GM12878 (cell line): Measurements from ENCODE around the gene HDAC3. TPM values are rescaled to one million over a fixed set of nuclear protein-coding genes. Genes with fewer than 3 reads are reported as not detected.
A peak's percentile ranks its signal among the peaks of the same experiment; 100 is the strongest.

Experiments used
- BMI1 ChIP-seq: fragments of 450-650 bp; IDR thresholded peaks from 2 replicates; pipeline ENCODE4 v1.6.1; 2016; ENCODE audit warnings: mild to moderate bottlenecking, moderate library complexity, borderline replicate concordance
- CHD1 ChIP-seq: IDR thresholded peaks from 2 replicates; pipeline ENCODE4 v1.6.1; 2012; ENCODE audit warnings: low read depth, low read length, improper control_type of control experiment
- EGR1 ChIP-seq, 2 experiments: IDR thresholded peaks; 1 replicate in 1 of 2; 2 replicates in 1 of 2; pipeline ENCODE4 v1.6.1; 2011 to 2012; ENCODE audit warnings: low read depth in 2 of 2, low read length in 2 of 2, borderline replicate concordance in 1 of 2, mild to moderate bottlenecking in 1 of 2, moderate library complexity in 1 of 2
- HDAC6 ChIP-seq: fragments of 200-600 bp; sonication (generic); IDR thresholded peaks from one replicate; pipeline ENCODE4 v1.8.0; 2017; ENCODE audit warnings: antibody characterized with exemption; ENCODE audit not compliant: unreplicated experiment
- IKZF2 ChIP-seq, 2 experiments: fragments of 450-650 bp; IDR thresholded peaks; 2 replicates each; pipeline ENCODE4 v1.6.1; 2017; ENCODE audit warnings: mild to moderate bottlenecking in 2 of 2, moderate library complexity in 2 of 2
- PAX8 ChIP-seq: fragments of 450-650 bp; IDR thresholded peaks from 2 replicates; pipeline ENCODE4 v1.6.1; 2017; ENCODE audit warnings: mild to moderate bottlenecking, moderate library complexity
- POLR2AphosphoS5 ChIP-seq: IDR thresholded peaks from 2 replicates; pipeline ENCODE4 v1.6.1; 2011; ENCODE audit warnings: mild to moderate bottlenecking, low read length, inconsistent platforms
- SMARCA5 ChIP-seq: fragments of 450-650 bp; IDR thresholded peaks from 2 replicates; pipeline ENCODE4 v1.6.1; 2017; ENCODE audit warnings: mild to moderate bottlenecking
- ZNF24 ChIP-seq: fragments of 450-650 bp; IDR thresholded peaks from 2 replicates; pipeline ENCODE4 v1.6.1; 2017; ENCODE audit warnings: antibody characterized with exemption, mild to moderate bottlenecking
- ZNF274 ChIP-seq: IDR thresholded peaks from one replicate; pipeline ENCODE4 v1.8.0; 2011; ENCODE audit not compliant: insufficient read length, insufficient read depth
- ZNF622 ChIP-seq: fragments of 450-650 bp; IDR thresholded peaks from 2 replicates; pipeline ENCODE4 v1.6.1; 2017; ENCODE audit warnings: mild to moderate bottlenecking, inconsistent platforms
- polyA plus RNA-seq, 11 experiments: library from polyadenylated mRNA; depleted of rRNA in 4 of 11; unstranded in 6 of 11; stranded (reverse) in 5 of 11; fragments of >200 nt; fragmentation: Nextera tagmentation in 4 of 11; fragmentation: Illumina TruSeq in 1 of 11; extraction: Ambion mirVana in 4 of 11; extraction: Trizol in 1 of 11; gene quantifications; 1 replicate in 1 of 11; 2 replicates in 10 of 11; pipeline versions ENCODE4 v1.2.1 to v1.2.3, GENCODE V29; 2011 to 2016; ENCODE audit warnings: inconsistent platforms in 2 of 11, missing spikeins in 2 of 11, low read depth in 1 of 11
- total RNA-seq, 4 experiments: library from RNA; depleted of rRNA in 3 of 4; stranded (reverse); fragments of >200 nt in 3 of 4; fragmentation: Illumina TruSeq in 1 of 4; extraction: Trizol in 1 of 4; gene quantifications; 2 replicates each; pipeline versions ENCODE4 v1.2.1 to v1.2.3, GENCODE V29; 2013 to 2021
- TF ChIP-seq, protein P1 (sequence below): IDR thresholded peaks from 2 replicates; pipeline ENCODE4 v1.6.1; 2011; ENCODE audit warnings: borderline replicate concordance, low read depth, mild to moderate bottlenecking, moderate library complexity, low read length; ENCODE audit not compliant: insufficient read depth, poor library complexity, severe bottlenecking
- TF ChIP-seq, protein P2 (sequence below): IDR thresholded peaks from 2 replicates; pipeline ENCODE4 v1.6.1; 2012; ENCODE audit warnings: low read depth, low read length, improper control_type of control experiment
- TF ChIP-seq, protein P3 (sequence below): IDR thresholded peaks from 2 replicates; pipeline ENCODE4 v1.6.1; 2011; ENCODE audit warnings: mild to moderate bottlenecking, low read depth, low read length, moderate library complexity; ENCODE audit not compliant: insufficient replicate concordance
- TF ChIP-seq, protein P4 (sequence below): fragments of 450-650 bp; IDR thresholded peaks from 2 replicates; pipeline ENCODE4 v1.6.1; 2018; ENCODE audit warnings: mild to moderate bottlenecking, low read depth, moderate library complexity; ENCODE audit not compliant: partially characterized antibody
- TF ChIP-seq, protein P5 (sequence below): fragments of 450-650 bp; IDR thresholded peaks from 2 replicates; pipeline ENCODE4 v1.6.1; 2014; ENCODE audit warnings: mild to moderate bottlenecking
- TF ChIP-seq, protein P6 (sequence below): fragments of 450-650 bp; IDR thresholded peaks from 2 replicates; pipeline ENCODE4 v1.6.1; 2017; ENCODE audit warnings: mild to moderate bottlenecking, moderate library complexity

HDAC3 gene
- total and polyA plus RNA-seq, 10 of the 15 experiments (the other 5 are each of a cell fraction or from before 2014, with no cell fraction given) = 62.2 to 140 (median 112) TPM

DNA sequence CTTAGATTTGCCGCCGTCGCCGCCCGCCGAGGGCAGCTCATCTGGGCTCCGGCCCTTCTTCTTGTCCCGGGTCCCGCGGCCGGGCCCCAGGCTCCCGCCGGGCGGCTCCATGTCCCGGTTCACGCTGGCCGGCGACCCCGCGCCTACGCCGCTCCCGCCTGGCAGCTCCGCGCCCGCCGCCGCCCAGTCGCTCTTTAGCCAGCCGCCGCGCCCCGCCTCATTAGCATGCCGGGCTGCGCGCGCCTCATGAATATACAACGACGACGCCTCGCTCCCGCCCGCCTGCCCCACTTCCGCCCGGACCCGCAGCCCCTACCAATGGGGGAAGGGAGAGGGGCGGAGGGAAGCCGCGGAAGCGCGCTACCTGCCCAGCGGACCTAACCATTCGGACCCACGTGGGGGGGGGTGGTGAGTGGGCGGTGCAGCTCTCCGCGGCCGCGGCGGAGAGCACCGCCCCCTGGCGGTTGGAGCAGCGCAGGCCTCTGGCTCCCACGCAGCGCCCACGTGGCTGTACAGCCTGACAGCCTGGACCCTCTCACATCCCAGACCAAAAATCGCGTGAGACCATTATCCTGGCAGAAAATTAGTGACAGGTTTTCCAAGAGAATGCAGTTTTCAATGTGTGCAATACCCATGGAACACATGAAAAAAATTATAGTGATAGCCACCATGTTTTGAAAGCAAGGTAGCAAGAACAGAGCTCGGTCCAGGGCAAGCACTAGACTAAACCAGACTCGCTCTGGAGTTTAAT is 17.7 kb downstream of the HDAC3 start, which contains the start of gene DIAPH1 (continued):
- TF ChIP-seq, protein P1, sequence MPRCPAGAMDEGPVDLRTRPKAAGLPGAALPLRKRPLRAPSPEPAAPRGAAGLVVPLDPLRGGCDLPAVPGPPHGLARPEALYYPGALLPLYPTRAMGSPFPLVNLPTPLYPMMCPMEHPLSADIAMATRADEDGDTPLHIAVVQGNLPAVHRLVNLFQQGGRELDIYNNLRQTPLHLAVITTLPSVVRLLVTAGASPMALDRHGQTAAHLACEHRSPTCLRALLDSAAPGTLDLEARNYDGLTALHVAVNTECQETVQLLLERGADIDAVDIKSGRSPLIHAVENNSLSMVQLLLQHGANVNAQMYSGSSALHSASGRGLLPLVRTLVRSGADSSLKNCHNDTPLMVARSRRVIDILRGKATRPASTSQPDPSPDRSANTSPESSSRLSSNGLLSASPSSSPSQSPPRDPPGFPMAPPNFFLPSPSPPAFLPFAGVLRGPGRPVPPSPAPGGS = peak; percentile 90
- TF ChIP-seq HDAC6 (no peak), ZNF274 (no peak), EGR1 (IDR thresholded peaks at IDR 0.05; ENCODE audit: borderline replicate concordance in 1 of 2, low read depth in 2 of 2, low read length in 2 of 2) (peak; percentile 91 to 100), CHD1 (peak; percentile 97), IKZF2 (IDR thresholded peaks at IDR 0.05) (no peak; a peak in 1 of 4 replicates), POLR2AphosphoS5 (peak; percentile 63; the same call in 1 of the 2 replicates), BMI1 (no peak), ZNF622 (no peak), PAX8 (no peak), ZNF24 (peak; percentile 46; the same call in 1 of the 2 replicates), SMARCA5 (peak; percentile 92; the same call in 1 of the 2 replicates)
- TF ChIP-seq, protein P2, sequence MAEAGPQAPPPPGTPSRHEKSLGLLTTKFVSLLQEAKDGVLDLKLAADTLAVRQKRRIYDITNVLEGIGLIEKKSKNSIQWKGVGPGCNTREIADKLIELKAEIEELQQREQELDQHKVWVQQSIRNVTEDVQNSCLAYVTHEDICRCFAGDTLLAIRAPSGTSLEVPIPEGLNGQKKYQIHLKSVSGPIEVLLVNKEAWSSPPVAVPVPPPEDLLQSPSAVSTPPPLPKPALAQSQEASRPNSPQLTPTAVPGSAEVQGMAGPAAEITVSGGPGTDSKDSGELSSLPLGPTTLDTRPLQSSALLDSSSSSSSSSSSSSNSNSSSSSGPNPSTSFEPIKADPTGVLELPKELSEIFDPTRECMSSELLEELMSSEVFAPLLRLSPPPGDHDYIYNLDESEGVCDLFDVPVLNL = peak; percentile 55; the same call in 1 of the 2 replicates
- TF ChIP-seq, protein P3, sequence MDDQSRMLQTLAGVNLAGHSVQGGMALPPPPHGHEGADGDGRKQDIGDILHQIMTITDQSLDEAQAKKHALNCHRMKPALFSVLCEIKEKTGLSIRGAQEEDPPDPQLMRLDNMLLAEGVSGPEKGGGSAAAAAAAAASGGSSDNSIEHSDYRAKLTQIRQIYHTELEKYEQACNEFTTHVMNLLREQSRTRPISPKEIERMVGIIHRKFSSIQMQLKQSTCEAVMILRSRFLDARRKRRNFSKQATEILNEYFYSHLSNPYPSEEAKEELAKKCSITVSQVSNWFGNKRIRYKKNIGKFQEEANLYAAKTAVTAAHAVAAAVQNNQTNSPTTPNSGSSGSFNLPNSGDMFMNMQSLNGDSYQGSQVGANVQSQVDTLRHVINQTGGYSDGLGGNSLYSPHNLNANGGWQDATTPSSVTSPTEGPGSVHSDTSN = peak; percentile 49
- TF ChIP-seq, protein P4, sequence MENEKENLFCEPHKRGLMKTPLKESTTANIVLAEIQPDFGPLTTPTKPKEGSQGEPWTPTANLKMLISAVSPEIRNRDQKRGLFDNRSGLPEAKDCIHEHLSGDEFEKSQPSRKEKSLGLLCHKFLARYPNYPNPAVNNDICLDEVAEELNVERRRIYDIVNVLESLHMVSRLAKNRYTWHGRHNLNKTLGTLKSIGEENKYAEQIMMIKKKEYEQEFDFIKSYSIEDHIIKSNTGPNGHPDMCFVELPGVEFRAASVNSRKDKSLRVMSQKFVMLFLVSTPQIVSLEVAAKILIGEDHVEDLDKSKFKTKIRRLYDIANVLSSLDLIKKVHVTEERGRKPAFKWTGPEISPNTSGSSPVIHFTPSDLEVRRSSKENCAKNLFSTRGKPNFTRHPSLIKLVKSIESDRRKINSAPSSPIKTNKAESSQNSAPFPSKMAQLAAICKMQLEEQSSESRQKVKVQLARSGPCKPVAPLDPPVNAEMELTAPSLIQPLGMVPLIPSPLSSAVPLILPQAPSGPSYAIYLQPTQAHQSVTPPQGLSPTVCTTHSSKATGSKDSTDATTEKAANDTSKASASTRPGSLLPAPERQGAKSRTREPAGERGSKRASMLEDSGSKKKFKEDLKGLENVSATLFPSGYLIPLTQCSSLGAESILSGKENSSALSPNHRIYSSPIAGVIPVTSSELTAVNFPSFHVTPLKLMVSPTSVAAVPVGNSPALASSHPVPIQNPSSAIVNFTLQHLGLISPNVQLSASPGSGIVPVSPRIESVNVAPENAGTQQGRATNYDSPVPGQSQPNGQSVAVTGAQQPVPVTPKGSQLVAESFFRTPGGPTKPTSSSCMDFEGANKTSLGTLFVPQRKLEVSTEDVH = no peak
- TF ChIP-seq, protein P5, sequence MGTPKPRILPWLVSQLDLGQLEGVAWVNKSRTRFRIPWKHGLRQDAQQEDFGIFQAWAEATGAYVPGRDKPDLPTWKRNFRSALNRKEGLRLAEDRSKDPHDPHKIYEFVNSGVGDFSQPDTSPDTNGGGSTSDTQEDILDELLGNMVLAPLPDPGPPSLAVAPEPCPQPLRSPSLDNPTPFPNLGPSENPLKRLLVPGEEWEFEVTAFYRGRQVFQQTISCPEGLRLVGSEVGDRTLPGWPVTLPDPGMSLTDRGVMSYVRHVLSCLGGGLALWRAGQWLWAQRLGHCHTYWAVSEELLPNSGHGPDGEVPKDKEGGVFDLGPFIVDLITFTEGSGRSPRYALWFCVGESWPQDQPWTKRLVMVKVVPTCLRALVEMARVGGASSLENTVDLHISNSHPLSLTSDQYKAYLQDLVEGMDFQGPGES = peak; percentile 41; the same call in 1 of the 2 replicates
- TF ChIP-seq, protein P6, sequence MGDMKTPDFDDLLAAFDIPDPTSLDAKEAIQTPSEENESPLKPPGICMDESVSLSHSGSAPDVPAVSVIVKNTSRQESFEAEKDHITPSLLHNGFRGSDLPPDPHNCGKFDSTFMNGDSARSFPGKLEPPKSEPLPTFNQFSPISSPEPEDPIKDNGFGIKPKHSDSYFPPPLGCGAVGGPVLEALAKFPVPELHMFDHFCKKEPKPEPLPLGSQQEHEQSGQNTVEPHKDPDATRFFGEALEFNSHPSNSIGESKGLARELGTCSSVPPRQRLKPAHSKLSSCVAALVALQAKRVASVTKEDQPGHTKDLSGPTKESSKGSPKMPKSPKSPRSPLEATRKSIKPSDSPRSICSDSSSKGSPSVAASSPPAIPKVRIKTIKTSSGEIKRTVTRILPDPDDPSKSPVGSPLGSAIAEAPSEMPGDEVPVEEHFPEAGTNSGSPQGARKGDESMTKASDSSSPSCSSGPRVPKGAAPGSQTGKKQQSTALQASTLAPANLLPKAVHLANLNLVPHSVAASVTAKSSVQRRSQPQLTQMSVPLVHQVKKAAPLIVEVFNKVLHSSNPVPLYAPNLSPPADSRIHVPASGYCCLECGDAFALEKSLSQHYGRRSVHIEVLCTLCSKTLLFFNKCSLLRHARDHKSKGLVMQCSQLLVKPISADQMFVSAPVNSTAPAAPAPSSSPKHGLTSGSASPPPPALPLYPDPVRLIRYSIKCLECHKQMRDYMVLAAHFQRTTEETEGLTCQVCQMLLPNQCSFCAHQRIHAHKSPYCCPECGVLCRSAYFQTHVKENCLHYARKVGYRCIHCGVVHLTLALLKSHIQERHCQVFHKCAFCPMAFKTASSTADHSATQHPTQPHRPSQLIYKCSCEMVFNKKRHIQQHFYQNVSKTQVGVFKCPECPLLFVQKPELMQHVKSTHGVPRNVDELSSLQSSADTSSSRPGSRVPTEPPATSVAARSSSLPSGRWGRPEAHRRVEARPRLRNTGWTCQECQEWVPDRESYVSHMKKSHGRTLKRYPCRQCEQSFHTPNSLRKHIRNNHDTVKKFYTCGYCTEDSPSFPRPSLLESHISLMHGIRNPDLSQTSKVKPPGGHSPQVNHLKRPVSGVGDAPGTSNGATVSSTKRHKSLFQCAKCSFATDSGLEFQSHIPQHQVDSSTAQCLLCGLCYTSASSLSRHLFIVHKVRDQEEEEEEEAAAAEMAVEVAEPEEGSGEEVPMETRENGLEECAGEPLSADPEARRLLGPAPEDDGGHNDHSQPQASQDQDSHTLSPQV = peak; percentile 93
